ENCODE data around the gene SCNN1G. TPM values are rescaled to one million over a fixed set of nuclear protein-coding genes. Genes with fewer than 3 reads are reported as not detected.
"Not testable (repeated sequence)": the region's sequence is repeated elsewhere in the genome, so short reads cannot be mapped to it uniquely, and the experiment has no call there.

SCNN1G gene, protein sequence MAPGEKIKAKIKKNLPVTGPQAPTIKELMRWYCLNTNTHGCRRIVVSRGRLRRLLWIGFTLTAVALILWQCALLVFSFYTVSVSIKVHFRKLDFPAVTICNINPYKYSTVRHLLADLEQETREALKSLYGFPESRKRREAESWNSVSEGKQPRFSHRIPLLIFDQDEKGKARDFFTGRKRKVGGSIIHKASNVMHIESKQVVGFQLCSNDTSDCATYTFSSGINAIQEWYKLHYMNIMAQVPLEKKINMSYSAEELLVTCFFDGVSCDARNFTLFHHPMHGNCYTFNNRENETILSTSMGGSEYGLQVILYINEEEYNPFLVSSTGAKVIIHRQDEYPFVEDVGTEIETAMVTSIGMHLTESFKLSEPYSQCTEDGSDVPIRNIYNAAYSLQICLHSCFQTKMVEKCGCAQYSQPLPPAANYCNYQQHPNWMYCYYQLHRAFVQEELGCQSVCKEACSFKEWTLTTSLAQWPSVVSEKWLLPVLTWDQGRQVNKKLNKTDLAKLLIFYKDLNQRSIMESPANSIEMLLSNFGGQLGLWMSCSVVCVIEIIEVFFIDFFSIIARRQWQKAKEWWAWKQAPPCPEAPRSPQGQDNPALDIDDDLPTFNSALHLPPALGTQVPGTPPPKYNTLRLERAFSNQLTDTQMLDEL
- total RNA-seq (2014; rRNA removed; shearing (Covaris generic)): not detected in 2 replicates
- not detected in 2 replicates for polyA plus RNA-seq (2015; cell fraction: cytosol; rRNA removed)
- not detected in 2 replicates for polyA plus RNA-seq (2015; cell fraction: nucleus; rRNA removed)

DNA sequence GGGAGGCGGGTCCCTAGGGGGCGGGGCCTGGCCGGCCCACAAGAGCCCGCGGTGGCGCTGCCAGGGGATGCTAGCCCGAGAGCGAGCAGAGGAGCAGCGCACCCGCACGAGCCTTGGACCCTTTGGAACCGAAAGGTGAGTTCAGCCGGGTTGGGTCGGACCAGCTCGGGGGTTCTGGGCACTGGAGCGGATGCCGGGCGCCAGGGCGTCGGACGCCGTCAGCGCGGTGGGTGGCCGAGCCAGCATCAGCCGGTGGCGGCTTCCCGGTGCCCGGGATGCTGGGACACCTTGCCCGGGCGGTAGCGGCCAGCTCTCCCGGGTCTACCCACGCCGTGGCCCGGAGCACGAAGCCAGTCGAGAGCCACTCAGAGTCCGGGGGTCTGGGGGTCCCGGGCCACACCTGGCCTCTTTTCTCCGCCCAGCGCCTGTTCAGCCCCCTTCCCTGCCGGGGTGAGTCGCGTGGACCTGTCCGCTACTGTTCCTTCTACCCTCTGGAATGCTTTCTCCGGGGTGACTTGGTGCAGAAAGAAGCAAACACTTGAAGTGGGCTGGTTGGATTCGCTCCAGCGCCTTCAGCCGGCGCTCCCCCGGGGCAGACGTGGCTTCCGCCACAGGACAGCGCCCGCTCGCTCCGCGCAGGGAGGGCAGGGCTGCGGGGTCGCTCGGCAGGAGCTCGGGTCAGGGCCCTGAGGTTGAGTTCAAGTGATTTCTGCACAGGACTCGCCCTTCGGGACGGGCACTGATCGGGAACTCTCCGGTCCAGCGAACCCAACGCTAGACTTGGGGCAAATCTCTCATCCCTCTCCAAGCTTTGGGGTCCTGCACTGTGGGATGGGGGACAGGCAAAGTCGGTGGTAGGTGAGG, at the start of gene SCNN1G:
Gene SCNN1G (plus strand): TSS at position 67 of the 864 bp plus-strand sequence. CDS start 3,527 bp downstream, outside the sequence.
- in situ Hi-C loops (cut with HindIII; ENCODE audit: low pct_unique_long_range_greater_than_20kb, low sequenced_read_pairs): no loop called here
- no peak for DNase-seq (ENCODE audit: low read depth, low spot score)

DNA sequence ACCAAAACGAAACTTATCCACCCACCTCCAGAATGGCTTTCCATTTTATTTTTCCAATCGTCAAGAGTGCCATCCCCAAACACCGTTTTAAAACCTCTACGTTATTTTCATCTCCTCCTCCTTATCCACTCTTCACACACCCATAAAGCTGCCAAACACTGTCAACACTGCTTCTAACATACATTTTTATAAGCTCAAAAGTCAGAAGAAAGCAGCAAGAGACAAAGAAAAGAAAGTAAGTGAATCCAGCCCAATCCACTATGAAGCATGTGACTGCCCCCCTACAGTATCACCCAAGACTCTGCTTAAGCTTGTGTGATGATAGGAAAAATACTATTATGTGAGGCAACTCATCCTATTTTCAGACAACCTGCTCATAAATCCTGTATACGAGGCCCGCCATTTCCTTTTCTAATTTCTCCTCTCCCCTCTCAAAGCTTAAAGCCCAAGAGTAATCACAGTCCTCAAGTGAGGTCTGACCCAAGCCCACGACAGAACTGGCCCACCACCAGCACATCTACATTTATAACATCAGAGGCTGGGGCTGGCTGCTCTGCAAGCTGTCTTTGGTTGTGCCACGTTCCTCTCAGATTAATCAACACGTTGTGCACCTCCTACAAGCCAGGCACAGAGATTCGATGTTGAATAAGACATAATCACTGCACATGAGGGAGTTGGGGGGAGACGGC, 49.6 kb upstream of the SCNN1G start:
- DNase-seq (ENCODE audit: low read depth, low spot score): no peak
- in situ Hi-C loops (cut with HindIII; ENCODE audit: low pct_unique_long_range_greater_than_20kb, low sequenced_read_pairs): no loop called here

DNA sequence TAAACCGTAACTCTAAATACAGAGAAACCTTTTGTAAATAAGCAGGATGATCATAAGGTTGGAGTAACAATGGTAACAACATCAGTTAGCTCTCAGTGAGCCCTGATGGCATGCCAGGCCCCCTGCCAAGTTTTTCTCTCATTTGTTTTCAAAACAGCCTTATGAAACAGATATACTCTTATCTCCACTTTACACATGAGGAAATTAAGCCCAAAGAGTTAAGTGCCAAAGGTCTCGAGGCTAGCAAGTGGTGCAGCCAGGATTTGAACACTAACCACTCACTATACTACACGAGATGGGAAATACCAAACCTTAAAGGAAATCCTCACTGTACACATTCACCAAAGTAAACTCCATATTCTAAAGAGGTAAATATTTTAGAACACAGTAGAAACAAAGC, 48.3 kb upstream of the SCNN1G start:
- in situ Hi-C loops (cut with HindIII; ENCODE audit: low pct_unique_long_range_greater_than_20kb, low sequenced_read_pairs): no loop called here
- no peak for DNase-seq (ENCODE audit: low read depth, low spot score)

DNA sequence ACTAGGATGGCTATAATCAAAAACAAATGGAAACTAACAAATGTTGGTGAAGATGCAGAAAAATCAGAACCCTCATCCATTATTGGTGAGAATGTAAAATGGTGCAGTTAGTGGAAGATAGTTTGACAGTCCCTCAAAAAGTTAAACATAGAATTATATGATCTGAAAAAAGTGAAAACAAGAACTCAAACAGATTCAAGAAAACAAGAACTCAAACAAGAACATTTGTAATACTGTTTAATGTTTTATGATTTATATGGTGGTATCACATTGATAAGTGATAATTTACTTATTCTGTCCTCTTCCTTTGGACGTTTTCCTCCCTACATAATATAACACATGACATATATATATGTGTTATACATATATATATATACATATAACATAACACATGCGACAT, 45.3 kb upstream of the SCNN1G start:
- no peak for DNase-seq (ENCODE audit: low read depth, low spot score)
- in situ Hi-C loops (cut with HindIII; ENCODE audit: low pct_unique_long_range_greater_than_20kb, low sequenced_read_pairs): no loop called here

DNA sequence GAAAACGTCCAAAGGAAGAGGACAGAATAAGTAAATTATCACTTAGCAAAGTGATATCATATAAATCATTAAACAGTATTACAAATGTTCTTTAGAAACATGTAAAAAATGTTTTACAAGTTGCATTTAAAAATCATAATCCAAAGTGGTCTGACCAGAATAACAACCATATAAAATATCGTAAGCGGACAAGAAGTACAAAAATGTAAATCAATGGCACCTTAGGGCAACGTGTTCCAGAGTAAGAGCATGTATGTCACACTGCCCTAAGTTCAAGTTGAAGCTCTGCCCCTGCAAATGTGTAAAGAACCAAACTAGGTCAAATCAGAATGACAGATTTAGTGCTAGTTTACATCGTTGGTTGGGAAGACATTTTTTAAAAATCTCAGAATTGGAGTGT, 44.7 kb upstream of the SCNN1G start:
- in situ Hi-C loops (cut with HindIII; ENCODE audit: low pct_unique_long_range_greater_than_20kb, low sequenced_read_pairs): no loop called here
- DNase-seq (ENCODE audit: low read depth, low spot score): no peak

DNA sequence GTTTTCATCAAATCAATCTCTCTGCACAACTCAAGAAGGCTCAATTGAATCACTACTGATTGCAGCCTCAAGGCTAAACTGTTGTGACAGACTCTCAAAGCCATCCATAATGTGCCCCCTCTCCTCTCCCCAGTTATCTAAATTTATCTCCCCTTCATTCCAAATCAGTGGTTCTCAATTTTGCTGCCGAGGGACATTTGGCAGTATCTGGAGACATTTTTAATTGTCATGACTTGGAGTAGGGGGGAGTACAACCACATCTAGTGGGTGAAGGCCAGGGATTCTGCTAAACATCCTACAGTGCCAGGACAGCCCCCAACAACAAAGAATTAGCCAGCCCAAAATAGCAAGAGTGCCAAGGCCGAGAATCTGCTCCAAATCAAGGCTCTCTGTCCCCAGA, 42.4 kb upstream of the SCNN1G start:
- no peak for DNase-seq (ENCODE audit: low read depth, low spot score)
- in situ Hi-C loops (cut with HindIII; ENCODE audit: low pct_unique_long_range_greater_than_20kb, low sequenced_read_pairs): no loop called here

DNA sequence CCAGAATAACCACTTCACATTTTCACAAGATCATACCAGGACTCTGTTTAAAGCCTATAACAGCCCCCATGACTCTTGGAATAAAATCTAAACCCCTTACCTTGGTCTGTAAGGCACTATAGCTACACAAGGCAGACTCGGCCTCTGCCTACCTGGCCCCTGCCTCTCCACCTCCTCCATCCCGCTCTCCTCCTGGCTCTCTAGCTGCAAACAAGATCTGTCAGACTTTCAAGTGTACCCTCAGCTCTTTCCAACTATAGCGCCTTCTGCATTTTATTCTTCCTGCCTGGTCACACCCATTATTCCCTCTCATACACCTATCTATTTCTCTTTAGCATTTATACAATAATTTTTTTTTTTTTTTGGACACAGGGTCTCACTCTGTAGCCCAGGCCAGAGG, 41.5 kb upstream of the SCNN1G start:
- in situ Hi-C loops (cut with HindIII; ENCODE audit: low pct_unique_long_range_greater_than_20kb, low sequenced_read_pairs): no loop called here
- DNase-seq (ENCODE audit: low read depth, low spot score): no peak

DNA sequence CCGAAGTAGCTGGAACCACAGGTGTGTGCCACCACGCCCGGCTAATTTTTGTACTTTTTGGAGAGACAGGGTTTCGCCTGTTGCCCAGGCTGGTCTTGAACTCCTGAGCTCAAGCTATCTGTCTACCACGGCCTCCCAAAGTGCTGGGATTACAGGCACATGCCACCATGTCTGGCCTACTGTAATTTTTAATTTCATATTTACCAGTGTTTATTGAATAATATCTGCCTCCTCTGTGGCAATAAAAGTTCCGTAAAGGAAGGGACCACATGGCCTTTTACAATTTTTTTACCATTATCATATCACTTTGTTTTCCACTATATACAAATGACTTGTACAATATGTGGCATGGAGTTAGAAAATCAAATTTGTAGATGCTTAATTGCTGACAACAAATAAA, 41.0 kb upstream of the SCNN1G start:
- no peak for DNase-seq (ENCODE audit: low read depth, low spot score)
- in situ Hi-C loops (cut with HindIII; ENCODE audit: low pct_unique_long_range_greater_than_20kb, low sequenced_read_pairs): no loop called here

DNA sequence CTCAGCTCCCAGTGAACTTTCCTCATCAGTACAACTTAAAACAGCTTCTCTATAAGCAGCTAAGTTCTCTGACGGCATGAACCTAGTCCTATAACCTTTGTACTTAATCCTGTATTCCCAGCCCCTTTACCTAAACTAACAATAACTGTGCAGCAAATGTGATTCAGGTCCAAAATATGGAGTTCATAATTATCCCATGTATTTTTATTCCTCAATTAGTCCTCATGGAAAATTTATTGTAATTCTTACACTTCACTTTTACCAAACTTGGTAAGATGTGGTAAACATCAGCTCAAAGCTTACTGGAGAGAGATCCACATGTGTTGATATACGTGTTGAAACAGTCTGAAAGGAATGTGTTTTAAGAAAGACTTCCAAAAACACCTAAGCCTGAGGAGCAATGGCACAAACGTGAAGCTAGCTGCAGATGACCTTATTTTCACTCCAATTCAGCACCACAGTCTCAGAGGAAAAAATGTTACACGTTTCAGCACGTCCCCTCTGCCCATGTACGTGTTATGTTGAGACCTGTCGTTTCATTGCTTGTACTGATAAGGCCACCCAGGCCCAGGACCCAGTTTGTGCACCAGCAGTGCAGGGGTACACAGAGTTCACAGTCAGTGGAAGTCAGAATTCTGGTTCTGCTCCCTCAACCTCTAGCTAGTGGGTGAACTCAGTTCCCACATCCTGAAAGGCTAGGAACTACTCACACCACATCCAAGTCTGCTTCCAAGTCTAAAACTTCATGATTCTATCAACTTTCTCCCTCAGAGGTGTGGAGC, 40.4 kb upstream of the SCNN1G start:
- in situ Hi-C loops (cut with HindIII; ENCODE audit: low pct_unique_long_range_greater_than_20kb, low sequenced_read_pairs): no loop called here

DNA sequence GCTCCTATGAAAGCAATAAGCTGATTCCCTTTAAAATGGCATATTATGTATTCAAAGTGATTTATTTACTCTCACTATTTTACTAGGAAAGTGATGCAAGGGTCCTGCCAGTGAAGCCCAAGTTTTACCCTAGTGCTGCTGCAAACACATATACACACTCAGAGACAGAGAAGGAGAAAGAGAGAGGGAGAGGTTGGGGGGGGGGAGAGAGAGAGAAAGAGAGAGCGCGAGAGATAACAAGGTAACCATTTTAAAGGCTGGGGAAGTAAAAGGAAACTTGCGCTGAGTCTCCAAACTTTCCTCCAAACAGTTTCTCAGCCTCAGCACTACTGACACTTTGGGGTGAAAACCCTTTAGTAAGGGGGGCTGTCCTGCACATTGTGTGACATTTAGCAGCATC, 39.2 kb upstream of the SCNN1G start:
- DNase-seq (ENCODE audit: low read depth, low spot score): no peak
- in situ Hi-C loops (cut with HindIII; ENCODE audit: low pct_unique_long_range_greater_than_20kb, low sequenced_read_pairs): no loop called here

More for the DNA sequence above, 40.4 kb upstream of the SCNN1G start:
- no peak for DNase-seq (ENCODE audit: low read depth, low spot score)

DNA sequence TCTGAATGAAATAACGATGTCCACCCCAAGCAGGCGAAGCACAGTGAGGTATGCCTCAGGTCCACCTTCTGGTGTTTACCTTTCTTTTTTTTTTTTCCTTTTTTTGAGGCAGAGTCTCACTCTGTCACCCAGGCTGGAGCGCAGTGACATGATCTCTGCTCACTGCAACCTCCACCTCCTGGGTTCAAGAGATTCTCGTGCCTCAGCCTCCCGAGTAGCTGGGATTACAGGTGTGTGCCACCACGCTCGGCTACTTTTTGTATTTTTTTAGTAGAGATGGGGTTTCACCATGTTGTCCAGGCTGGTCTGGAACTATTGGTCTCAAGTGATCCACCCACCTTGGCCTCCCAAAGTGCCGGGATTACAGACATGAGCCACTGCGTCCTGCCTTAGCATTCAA, 38.2 kb upstream of the SCNN1G start:
- in situ Hi-C loops (cut with HindIII; ENCODE audit: low pct_unique_long_range_greater_than_20kb, low sequenced_read_pairs): not testable (repeated sequence)

DNA sequence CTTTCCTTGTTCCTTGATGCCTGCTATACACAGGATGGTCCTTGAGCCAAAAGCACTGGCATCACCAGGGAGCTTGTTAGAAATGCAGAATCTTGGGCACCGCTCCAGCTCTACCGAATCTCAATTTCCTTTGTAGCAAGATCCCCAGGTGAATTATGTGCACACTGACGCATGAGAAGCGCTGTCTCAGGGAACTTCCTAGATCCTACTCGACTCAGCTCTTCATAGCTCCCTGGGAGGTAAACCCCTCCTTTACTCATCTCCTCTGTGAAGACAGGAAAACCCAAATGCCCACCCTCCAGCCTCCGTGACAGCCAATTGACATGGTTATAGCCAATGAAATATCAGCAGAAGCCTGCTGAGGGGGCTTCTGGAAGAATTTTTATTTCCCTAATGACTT, 37.4 kb upstream of the SCNN1G start:
- no peak for DNase-seq (ENCODE audit: low read depth, low spot score)
- in situ Hi-C loops (cut with HindIII; ENCODE audit: low pct_unique_long_range_greater_than_20kb, low sequenced_read_pairs): no loop called here

More for the DNA sequence above, 38.2 kb upstream of the SCNN1G start:
- DNase-seq (ENCODE audit: low read depth, low spot score): not testable (repeated sequence)

DNA sequence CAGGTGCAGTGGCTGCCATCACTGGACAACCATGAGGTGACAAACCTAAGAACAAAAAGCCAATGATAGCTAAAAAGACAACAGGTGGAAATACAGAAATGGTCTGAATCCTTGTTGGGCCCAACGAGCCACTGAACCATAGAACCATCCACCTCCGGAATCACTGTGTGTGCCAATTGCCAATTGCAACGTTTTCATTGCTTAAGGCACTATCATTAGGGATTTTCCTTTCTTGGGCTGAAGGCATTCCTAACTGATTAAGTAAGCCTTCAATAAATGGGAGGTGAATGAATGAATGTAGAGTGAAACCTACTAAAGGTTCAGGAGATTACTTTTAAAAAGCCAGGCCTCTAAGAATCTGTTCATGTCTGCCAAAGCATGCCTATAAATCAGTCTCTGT, 36.9 kb upstream of the SCNN1G start:
- in situ Hi-C loops (cut with HindIII; ENCODE audit: low pct_unique_long_range_greater_than_20kb, low sequenced_read_pairs): no loop called here
- no peak for DNase-seq (ENCODE audit: low read depth, low spot score)

DNA sequence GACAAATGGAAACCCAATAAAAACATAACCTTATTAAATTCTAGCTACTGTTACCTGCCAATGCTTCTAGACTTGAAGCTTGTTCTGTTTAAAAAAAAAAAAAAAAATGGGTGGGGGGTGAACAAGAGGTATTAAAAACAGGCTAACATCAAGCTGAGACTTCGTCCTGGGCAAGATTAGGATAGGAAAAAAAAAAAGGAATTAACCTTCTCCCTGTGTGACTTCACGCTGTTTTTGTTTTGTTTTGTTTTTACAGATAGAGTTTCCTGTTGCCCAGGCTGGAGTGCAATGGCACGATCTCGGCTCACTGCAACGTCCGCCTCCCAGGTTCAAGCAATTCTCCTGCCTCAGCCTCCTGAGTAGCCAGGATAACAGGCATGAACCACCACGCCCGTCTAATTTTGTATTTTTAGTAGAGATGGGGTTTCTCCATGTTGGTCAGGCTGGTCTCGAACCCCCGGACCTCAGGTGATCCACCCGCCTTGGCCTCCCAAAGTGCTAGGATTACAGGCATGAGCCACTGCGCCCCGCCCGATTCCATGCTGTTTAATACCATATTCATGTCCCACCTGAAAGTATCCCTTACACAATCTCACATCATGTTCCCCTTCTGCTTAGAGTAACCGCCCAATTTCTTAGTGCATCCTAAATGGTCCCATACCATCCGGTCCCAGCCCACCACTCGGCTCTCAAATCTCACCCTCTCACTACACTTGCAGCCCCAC, 35.5 kb upstream of the SCNN1G start:
- in situ Hi-C loops (cut with HindIII; ENCODE audit: low pct_unique_long_range_greater_than_20kb, low sequenced_read_pairs): no loop called here

DNA sequence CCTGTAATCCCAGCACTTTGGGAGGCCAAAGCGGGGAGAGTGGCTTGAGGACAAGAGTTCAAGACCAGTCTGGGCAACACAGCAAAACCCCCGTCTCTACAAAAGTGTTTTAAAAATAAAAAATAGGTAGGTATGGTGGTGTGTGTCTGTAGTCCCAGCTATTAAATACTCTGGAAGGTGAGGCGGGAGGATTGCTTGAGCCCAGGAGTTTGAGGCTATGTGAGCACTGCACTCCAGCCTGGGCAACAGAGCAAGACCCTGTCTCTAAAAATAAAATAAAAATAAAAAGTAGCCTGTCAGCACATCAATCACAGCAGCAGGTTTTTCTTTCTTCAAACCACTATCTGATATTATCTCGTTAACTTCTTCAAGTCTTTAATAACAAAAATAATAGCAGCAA, 34.9 kb upstream of the SCNN1G start:
- DNase-seq (ENCODE audit: low read depth, low spot score): no peak
- in situ Hi-C loops (cut with HindIII; ENCODE audit: low pct_unique_long_range_greater_than_20kb, low sequenced_read_pairs): no loop called here

More for the DNA sequence above, 35.5 kb upstream of the SCNN1G start:
- no peak for DNase-seq (ENCODE audit: low read depth, low spot score)

DNA sequence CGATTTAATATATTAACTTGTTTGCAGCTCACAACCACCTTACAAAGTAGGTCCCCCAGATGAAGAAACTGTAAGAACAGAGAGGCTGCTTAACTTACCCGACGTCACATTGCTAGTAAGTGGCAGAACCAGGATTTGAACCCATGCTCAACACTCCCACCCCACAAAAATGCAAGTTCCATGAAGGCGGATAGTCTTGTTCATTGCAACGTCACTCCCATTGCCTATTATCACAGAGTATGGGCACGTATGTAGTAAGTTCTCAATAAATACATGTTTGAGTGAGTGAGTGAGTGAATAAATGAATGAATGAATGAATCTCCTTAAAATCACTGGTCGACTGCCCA, 34.4 kb upstream of the SCNN1G start:
- in situ Hi-C loops (cut with HindIII; ENCODE audit: low pct_unique_long_range_greater_than_20kb, low sequenced_read_pairs): no loop called here
- DNase-seq (ENCODE audit: low read depth, low spot score): no peak

Data from SK-MEL-5 (cell line).